ENCODE measurements around the gene TRIM33. TPM values are rescaled to one million over a fixed set of nuclear protein-coding genes. Genes with fewer than 3 reads are reported as not detected.

Gene TRIM33
- total and polyA plus RNA-seq, 2 experiments from 2014 or later: 50.3 to 51.1 TPM

GRCh38 chr1:114524944-114525343 is 13.9 kb upstream of the TRIM33 start:
- H3K4me1 ChIP-seq (ENCODE audit: insufficient read depth): no peaks in the 10 kb centered on the region
- no peaks in the 10 kb centered on the region for H3K9me2 ChIP-seq (ENCODE audit: insufficient read depth)
- no peak overlapping the region for H3K4me2 ChIP-seq
- no peak overlapping the region for H3K4me3 ChIP-seq
- H4K20me1 ChIP-seq (replicated peaks; ENCODE audit: insufficient read depth): no peaks in the 10 kb centered on the region
- H2AFZ ChIP-seq: no peak overlapping the region
- no peaks in the 10 kb centered on the region for H3K36me3 ChIP-seq (ENCODE audit: insufficient read depth)
- Mint-ChIP-seq H3K36me3 (ENCODE audit: low read depth) (no peaks in the 10 kb centered on the region), H3K27me3 (ENCODE audit: insufficient read depth, low read depth, poor library complexity) (no peaks in the 10 kb centered on the region), H3K4me1 (peaks cover 2% of the 10 kb centered on the region; the same call in 2 of the 3 replicates), H3K9me3 (no peaks in the 10 kb centered on the region), H3K4me3 (peak overlapping the region; percentile 20; the same call in 2 of the 3 replicates), H3K27ac (no peak overlapping the region)
- H3F3A ChIP-seq (replicated peaks; ENCODE audit: low read depth): no peaks in the 10 kb centered on the region
- ATAC-seq: peak; percentile 81
- DNase-seq (ENCODE audit: low spot score): peak; percentile 54
- H3K79me2 ChIP-seq (replicated peaks; ENCODE audit: insufficient read depth): no peaks in the 10 kb centered on the region
- no peak overlapping the region for H3K27ac ChIP-seq (ENCODE audit: low read depth)
- TF ChIP-seq REST (IDR thresholded peaks at IDR 0.05; ENCODE audit: unreplicated experiment) (no peak), JUNB (IDR thresholded peaks at IDR 0.05; ENCODE audit: unreplicated experiment) (no peak), ZNF114 (CRISPR knock-in tag; IDR thresholded peaks at IDR 0.05) (no peak), STAT1 (IDR thresholded peaks at IDR 0.05; ENCODE audit: unreplicated experiment) (no peak), ETS1 (IDR thresholded peaks at IDR 0.05) (no peak), EZH2phosphoT487 (IDR thresholded peaks at IDR 0.05; ENCODE audit: unreplicated experiment) (no peak), EZH2 (IDR thresholded peaks at IDR 0.05; ENCODE audit: low read depth, unreplicated experiment) (no peak), CREB1 (CRISPR knock-in tag; IDR thresholded peaks at IDR 0.05; ENCODE audit: low read depth) (no peak), POLR2AphosphoS5 (IDR thresholded peaks at IDR 0.05; ENCODE audit: low read depth) (no peak)
- no peaks in the 10 kb centered on the region for H3K27me3 ChIP-seq (ENCODE audit: insufficient read depth)

- DNase-seq (ENCODE audit: low spot score): no peak
- no peaks in the 10 kb centered on the region for H4K20me1 ChIP-seq (replicated peaks; ENCODE audit: insufficient read depth)
- Mint-ChIP-seq H3K4me1 (peaks cover 2% of the 10 kb centered on the region; the same call in 2 of the 3 replicates), H3K36me3 (ENCODE audit: low read depth) (no peaks in the 10 kb centered on the region), H3K27me3 (ENCODE audit: insufficient read depth, low read depth, poor library complexity) (peaks cover 2% of the 10 kb centered on the region), H3K27ac (no peak overlapping the region), H3K4me3 (no peak overlapping the region), H3K9me3 (no peaks in the 10 kb centered on the region)
- no peak overlapping the region; the same call in 1 of the 2 replicates for H2AFZ ChIP-seq
- no peaks in the 10 kb centered on the region for H3K4me1 ChIP-seq (ENCODE audit: insufficient read depth)
- H3K4me2 ChIP-seq: no peak overlapping the region
- no peaks in the 10 kb centered on the region for H3K9me2 ChIP-seq (ENCODE audit: insufficient read depth)
- H3K79me2 ChIP-seq (replicated peaks; ENCODE audit: insufficient read depth): no peaks in the 10 kb centered on the region
- no peaks in the 10 kb centered on the region for H3K27me3 ChIP-seq (ENCODE audit: insufficient read depth)
- H3K4me3 ChIP-seq: no peak overlapping the region
- no peaks in the 10 kb centered on the region for H3F3A ChIP-seq (replicated peaks; ENCODE audit: low read depth)
- no peaks in the 10 kb centered on the region for H3K36me3 ChIP-seq (ENCODE audit: insufficient read depth)
- no peak overlapping the region for H3K27ac ChIP-seq (ENCODE audit: low read depth)
- ATAC-seq: no peak
- TF ChIP-seq REST (IDR thresholded peaks at IDR 0.05; ENCODE audit: unreplicated experiment): no peak
- TF ChIP-seq CTCF (conservative IDR thresholded peaks at IDR 0.05; ENCODE audit: low read depth in 2 of 2): no peak
- TF ChIP-seq EZH2phosphoT487 (IDR thresholded peaks at IDR 0.05; ENCODE audit: unreplicated experiment): no peak
- TF ChIP-seq ZNF331 (CRISPR knock-in tag; IDR thresholded peaks at IDR 0.05; ENCODE audit: low read depth): no peak
- no peak for TF ChIP-seq EZH2 (IDR thresholded peaks at IDR 0.05; ENCODE audit: low read depth, unreplicated experiment)
- TF ChIP-seq ETS1 (IDR thresholded peaks at IDR 0.05): no peak
- TF ChIP-seq NANOG (IDR thresholded peaks at IDR 0.05; ENCODE audit: borderline replicate concordance): no peak
- TF ChIP-seq STAT1 (IDR thresholded peaks at IDR 0.05; ENCODE audit: unreplicated experiment): no peak
- no peak for TF ChIP-seq JUNB (IDR thresholded peaks at IDR 0.05; ENCODE audit: unreplicated experiment)
- TF ChIP-seq CREB1 (CRISPR knock-in tag; IDR thresholded peaks at IDR 0.05; ENCODE audit: low read depth): no peak
These were observed 11.2 kb upstream of the TRIM33 start for GRCh38 chr1:114522264-114522575.

Data from GM23338 (cell line).